Fibroblast of lung (primary cell): ENCODE results near the gene ATP8A2. TPM values are rescaled to one million over a fixed set of nuclear protein-coding genes. Genes with fewer than 3 reads are reported as not detected.

Source experiments
- DNase-seq, 2 donors: peaks; one replicate each; pipeline versions ENCODE4 v3.0.0 to v3.0.0-alpha.2; 2010; ENCODE audit warnings: low read depth in 2 of 2
- H2AFZ ChIP-seq: 2 replicates; pipeline ENCODE4 v1.5.1; 2012; ENCODE audit warnings: low read length, control low read depth, inconsistent platforms
- H3K27ac ChIP-seq: 2 replicates; pipeline ENCODE4 v1.5.1; 2011; ENCODE audit warnings: low read length, control low read depth; ENCODE audit not compliant: insufficient read depth
- H3K27me3 ChIP-seq: 2 replicates; pipeline ENCODE4 v1.5.1; 2011; ENCODE audit warnings: mild to moderate bottlenecking, low read length; ENCODE audit not compliant: control insufficient read depth, insufficient read depth
- H3K36me3 ChIP-seq: 2 replicates; pipeline ENCODE4 v1.5.1; 2011; ENCODE audit warnings: low read length; ENCODE audit not compliant: control insufficient read depth, insufficient read depth
- H3K4me1 ChIP-seq: 2 replicates; pipeline ENCODE4 v1.5.1; 2011; ENCODE audit warnings: low read length; ENCODE audit not compliant: control insufficient read depth, insufficient read depth; ENCODE audit errors: extremely low read depth
- H3K4me2 ChIP-seq: 2 replicates; pipeline ENCODE4 v1.5.1; 2011; ENCODE audit warnings: low read length, control low read depth; ENCODE audit not compliant: insufficient read depth; ENCODE audit errors: extremely low read depth
- H3K4me3 ChIP-seq, 4 experiments: fragments of 200-600 bp in 1 of 4; sonication (generic) in 1 of 4; replicated peaks in 1 of 4; 2 replicates each; pipeline ENCODE4 v1.5.1; 2011 to 2016; ENCODE audit warnings: low read length in 4 of 4, low read depth in 3 of 4, mild to moderate bottlenecking in 3 of 4, control low read depth in 2 of 4, inconsistent platforms in 1 of 4, mixed read lengths in 1 of 4; ENCODE audit not compliant: insufficient read depth in 1 of 4; ENCODE audit errors: control extremely low read depth in 1 of 4
- H3K79me2 ChIP-seq: 2 replicates; pipeline ENCODE4 v1.5.1; 2012; ENCODE audit warnings: mild to moderate bottlenecking, low read length, inconsistent platforms; ENCODE audit not compliant: control insufficient read depth, insufficient read depth
- H3K9ac ChIP-seq: 2 replicates; pipeline ENCODE4 v1.5.1; 2011; ENCODE audit warnings: mild to moderate bottlenecking, low read length, control low read depth; ENCODE audit not compliant: insufficient read depth
- H3K9me3 ChIP-seq: 2 replicates; pipeline ENCODE4 v1.5.1; 2012; ENCODE audit warnings: low read depth, low read length; ENCODE audit not compliant: control insufficient read depth, insufficient read depth
- H4K20me1 ChIP-seq: 2 replicates; pipeline ENCODE4 v1.5.1; 2011; ENCODE audit warnings: low read length; ENCODE audit not compliant: control insufficient read depth, insufficient read depth; ENCODE audit errors: extremely low read depth
- CTCF ChIP-seq, 2 donors: IDR thresholded peaks in 1 of 2; conservative IDR thresholded peaks in 1 of 2; 1 replicate in 1 of 2; 2 replicates in 1 of 2; pipeline ENCODE4 v1.5.1; 2011 to 2012; ENCODE audit warnings: low read length in 2 of 2, control low read depth in 1 of 2, inconsistent platforms in 1 of 2, low read depth in 1 of 2, mild to moderate bottlenecking in 1 of 2
- EZH2 ChIP-seq: IDR thresholded peaks from 2 replicates; pipeline ENCODE4 v1.5.1; 2012; ENCODE audit warnings: low read length, control low read depth, mild to moderate bottlenecking; ENCODE audit errors: missing control alignments
- polyA plus RNA-seq, 2 donors: library from polyadenylated mRNA; depleted of rRNA in 1 of 2; stranded (reverse) in 1 of 2; unstranded in 1 of 2; fragments of >200 nt; gene quantifications; 2 replicates each; pipeline ENCODE4 v1.2.1, GENCODE V29; 2011 to 2012; ENCODE audit warnings: missing spikeins in 1 of 2
- total RNA-seq: library from RNA; depleted of rRNA; stranded (reverse); fragments of >200 nt; gene quantifications from 2 replicates; pipeline ENCODE4 v1.2.1, GENCODE V29; 2014

ATP8A2 gene
- total and polyA plus RNA-seq, 2 donors (not counting 1 experiment from before 2014, with no cell fraction given), result under 0.01 to 0.01 TPM

DNA sequence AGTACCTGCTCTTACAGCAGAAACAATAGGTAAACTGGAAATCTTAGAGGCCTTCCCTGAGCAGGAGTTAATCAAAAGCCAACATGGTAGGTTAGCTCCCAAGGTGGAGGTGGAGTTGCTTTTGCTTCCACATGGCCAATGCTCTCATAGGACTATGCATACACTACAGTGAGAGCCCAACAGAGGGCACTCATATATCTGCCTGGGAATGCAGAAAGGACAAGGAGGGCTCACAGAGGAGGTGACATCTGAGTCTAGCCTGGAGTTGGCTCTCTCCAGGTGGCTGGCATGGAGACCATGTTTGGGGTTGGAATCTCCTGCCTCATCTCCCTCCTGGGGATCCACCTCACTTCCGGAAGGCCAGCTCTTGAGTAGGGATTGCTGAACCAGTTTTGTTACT, 34.6 kb downstream of the ATP8A2 start:
- Histone ChIP-seq H3K36me3 (no peaks in the 10 kb centered on the region), H2AFZ (no peak overlapping the region), H3K79me2 (no peaks in the 10 kb centered on the region), H3K9ac (no peak overlapping the region), H3K4me3 (no peak overlapping the region), H3K4me2 (no peak overlapping the region), H3K27ac (no peak overlapping the region), H3K9me3 (no peaks in the 10 kb centered on the region), H4K20me1 (no peaks in the 10 kb centered on the region), H3K4me1 (no peaks in the 10 kb centered on the region), H3K27me3 (no peaks in the 10 kb centered on the region)
- DNase-seq, result no peak
- TF ChIP-seq EZH2 (no peak), CTCF (conservative IDR thresholded peaks at IDR 0.05 in 1 of 2, IDR thresholded peaks at IDR 0.05 in 1 of 2; ENCODE audit: low read depth in 1 of 2, low read length in 2 of 2) (no peak)

GRCh38 chr13:25409938-25410337, 38.2 kb downstream of the ATP8A2 start:
- Histone ChIP-seq H3K27ac (no peak overlapping the region), H3K4me3 (no peak overlapping the region), H2AFZ (no peak overlapping the region), H3K4me2 (no peak overlapping the region), H3K9ac (no peak overlapping the region), H4K20me1 (no peaks in the 10 kb centered on the region), H3K4me1 (no peaks in the 10 kb centered on the region), H3K36me3 (no peaks in the 10 kb centered on the region), H3K9me3 (no peaks in the 10 kb centered on the region), H3K27me3 (no peaks in the 10 kb centered on the region), H3K79me2 (no peaks in the 10 kb centered on the region)
- TF ChIP-seq EZH2, result no peak
- TF ChIP-seq CTCF (conservative IDR thresholded peaks at IDR 0.05 in 1 of 2, IDR thresholded peaks at IDR 0.05 in 1 of 2; ENCODE audit: low read depth in 1 of 2, low read length in 2 of 2), result no peak
- DNase-seq, result no peak

DNA sequence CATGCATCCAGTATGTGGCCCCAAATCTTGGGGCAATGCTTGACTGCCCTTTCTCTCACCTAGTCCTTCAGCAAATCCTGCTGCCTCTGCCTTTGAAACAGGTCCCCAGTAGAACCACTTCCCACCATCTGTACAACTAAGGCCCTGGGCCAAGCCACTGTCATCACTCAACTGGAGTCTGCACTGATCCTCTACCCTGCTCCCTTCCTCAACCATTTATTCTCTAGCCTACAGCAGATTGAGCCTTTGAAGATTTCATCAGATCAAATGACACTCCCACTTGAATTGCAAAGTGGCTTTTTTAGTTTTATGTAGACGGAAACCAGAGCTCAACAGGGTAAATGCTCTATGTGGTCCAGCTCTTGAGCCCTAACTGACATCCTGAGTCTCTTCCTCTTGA, 43.5 kb downstream of the ATP8A2 start:
- no peak overlapping the region for H3K4me2 ChIP-seq
- H3K79me2 ChIP-seq, result no peaks in the 10 kb centered on the region
- TF ChIP-seq EZH2, result no peak
- no peak for TF ChIP-seq CTCF (conservative IDR thresholded peaks at IDR 0.05 in 1 of 2, IDR thresholded peaks at IDR 0.05 in 1 of 2; ENCODE audit: low read depth in 1 of 2, low read length in 2 of 2)
- H3K36me3 ChIP-seq, result no peaks in the 10 kb centered on the region
- H4K20me1 ChIP-seq, result no peaks in the 10 kb centered on the region
- H3K4me1 ChIP-seq, result no peaks in the 10 kb centered on the region
- DNase-seq, result no peak
- no peaks in the 10 kb centered on the region for H3K9me3 ChIP-seq
- H3K9ac ChIP-seq, result no peak overlapping the region
- H2AFZ ChIP-seq, result no peak overlapping the region
- H3K27ac ChIP-seq, result no peak overlapping the region
- no peaks in the 10 kb centered on the region for H3K27me3 ChIP-seq
- H3K4me3 ChIP-seq, result no peak overlapping the region
